ENCODE data around the gene SMIM14. TPM values are rescaled to one million over a fixed set of nuclear protein-coding genes. Genes with fewer than 3 reads are reported as not detected.
A peak's percentile ranks its signal among the peaks of the same experiment; 100 is the strongest.

Gene SMIM14
- total and polyA plus RNA-seq, 9 of the 15 experiments (the other 6 are each of a cell fraction or from before 2014, with no cell fraction given): 0.98 to 3.7 (median 2.2) TPM

DNA sequence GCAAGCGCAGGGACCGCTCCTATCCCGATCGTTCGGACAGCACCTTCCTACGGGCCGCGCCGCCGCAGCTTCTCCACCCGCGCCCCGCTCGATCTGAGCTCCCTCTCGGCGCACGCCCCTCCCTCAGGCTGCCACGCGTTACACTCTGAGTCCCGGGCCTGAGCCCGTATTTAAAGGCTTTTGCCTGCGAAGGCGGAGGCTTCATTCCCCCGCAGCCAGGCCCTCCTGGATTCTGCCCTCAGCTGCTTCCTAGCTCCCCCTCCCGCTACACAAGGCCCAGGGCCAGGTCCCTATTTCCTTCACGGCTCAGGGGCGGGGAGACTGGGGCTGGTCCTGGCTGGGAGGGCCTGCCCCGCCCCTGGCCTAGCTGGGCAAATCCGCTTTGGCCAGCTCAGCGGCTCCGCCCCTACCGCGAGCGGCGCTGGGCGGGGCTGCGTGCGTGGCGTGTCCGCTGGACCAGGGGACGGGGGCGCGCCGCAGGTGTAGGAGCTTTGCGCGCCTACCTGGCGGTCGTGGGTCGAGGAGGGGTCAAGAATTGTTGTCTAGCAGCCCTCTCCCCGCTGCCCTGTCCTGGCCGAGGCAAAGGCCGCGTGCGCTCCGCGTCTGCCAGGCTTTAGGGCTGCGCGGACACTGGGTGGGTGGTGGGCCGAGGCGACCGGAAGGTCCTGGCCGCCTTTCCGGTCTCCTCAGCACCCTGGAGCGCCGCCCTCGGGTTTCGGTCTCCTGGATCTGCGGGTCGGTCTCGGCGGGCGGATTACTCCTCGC lies 111.2 kb downstream of the SMIM14 start, which contains the start of gene UGDH (continued):
- TF ChIP-seq TEAD1 (CRISPR knock-in tag; IDR thresholded peaks at IDR 0.05) (peak; percentile 51 to 80; a peak in 1 of 4 replicates), MCM2 (IDR thresholded peaks at IDR 0.05; ENCODE audit: low read depth) (no peak), KLF13 (tag; IDR thresholded peaks at IDR 0.05; ENCODE audit: borderline replicate concordance, low read depth) (peak; percentile 69), ZNF124 (CRISPR knock-in tag; IDR thresholded peaks at IDR 0.05) (no peak), TFAP4 (CRISPR knock-in tag; IDR thresholded peaks at IDR 0.05; ENCODE audit: borderline replicate concordance) (peak; percentile 94), HES1 (IDR thresholded peaks at IDR 0.05; ENCODE audit: low read depth) (0 out of 2 replicates have a peak, but pooled peaks have one; percentile 21), ZNF232 (CRISPR knock-in tag; IDR thresholded peaks at IDR 0.05) (no peak), DACH1 (IDR thresholded peaks at IDR 0.05; ENCODE audit: partially characterized antibody) (peak; percentile 43), RREB1 (CRISPR knock-in tag; IDR thresholded peaks at IDR 0.05) (peak; percentile 94; the same call in 1 of the 2 replicates), ZNF766 (CRISPR knock-in tag; conservative IDR thresholded peaks at IDR 0.05) (0 out of 2 replicates have a peak, but pooled peaks have one; percentile 59), COPS2 (conservative IDR thresholded peaks at IDR 0.05) (no peak), ZEB2 (IDR thresholded peaks at IDR 0.05) (peak; percentile 91), POLR2B (IDR thresholded peaks at IDR 0.05; ENCODE audit: low read depth, partially characterized antibody) (peak; percentile 85), UBTF (IDR thresholded peaks at IDR 0.05; ENCODE audit: borderline replicate concordance in 1 of 2, low read depth in 2 of 2, low read length in 2 of 2) (peak; percentile 84; a peak in 3 of 4 replicates), FIP1L1 (IDR thresholded peaks at IDR 0.05; ENCODE audit: low read depth, low read length, poor library complexity, severe bottlenecking) (peak; percentile 43), CBX3 (IDR thresholded peaks at IDR 0.05; ENCODE audit: borderline replicate concordance in 1 of 2, low read length in 2 of 2) (no peak; a peak in 1 of 3 replicates), ZNF174 (CRISPR knock-in tag; IDR thresholded peaks at IDR 0.05) (0 out of 2 replicates have a peak, but pooled peaks have one; percentile 16)

Measured in K562 (cell line).